Measurements from ENCODE around the gene ICA1L.
"Not testable (repeated sequence)": the region's sequence is repeated elsewhere in the genome, so short reads cannot be mapped to it uniquely, and the experiment has no call there.

ICA1L gene

GRCh38 chr2:202871300-202872141, at the start of gene ICA1L:
ICA1L (minus strand) TSS chr2:202871766; CDS start chr2:202829009, 42,757 bp downstream.
- TF ChIP-seq CTCF (IDR thresholded peaks at IDR 0.05; ENCODE audit: low read depth, low read length, missing control alignments): no peak
- no peak for DNase-seq (ENCODE audit: low read depth)
- H3K4me3 ChIP-seq (ENCODE audit: low read depth, low read length): peak within 1 kb of the TSS; percentile 80

GRCh38 chr2:202918860-202919259, 47.3 kb upstream of the ICA1L start:
- DNase-seq (ENCODE audit: low read depth): no peak
- TF ChIP-seq CTCF (IDR thresholded peaks at IDR 0.05; ENCODE audit: low read depth, low read length, missing control alignments): no peak
- H3K4me3 ChIP-seq (ENCODE audit: low read depth, low read length): no peak overlapping the region

GRCh38 chr2:202912342-202913201, 41.0 kb upstream of the ICA1L start:
- DNase-seq (ENCODE audit: low read depth): not testable (repeated sequence)
- H3K4me3 ChIP-seq (ENCODE audit: low read depth, low read length): peak overlapping the region; percentile 98

GRCh38 chr2:202911512-202912341, 40.2 kb upstream of the ICA1L start, which contains the start of the genes CARF and WDR12:
CARF (plus strand) TSS chr2:202912275; CDS start chr2:202941903, 29,628 bp downstream.
WDR12 (minus strand) TSS chr2:202911673; CDS start chr2:202911476, 197 bp downstream.
- no peak for TF ChIP-seq CTCF (IDR thresholded peaks at IDR 0.05; ENCODE audit: low read depth, low read length, missing control alignments)
- DNase-seq (ENCODE audit: low read depth): peak; percentile 80
- peak within 1 kb of the TSS; percentile 98 for H3K4me3 ChIP-seq (ENCODE audit: low read depth, low read length)

- H3K4me3 ChIP-seq (ENCODE audit: low read depth, low read length): peak overlapping the region; percentile 98
- DNase-seq (ENCODE audit: low read depth): no peak
- no peak for TF ChIP-seq CTCF (IDR thresholded peaks at IDR 0.05; ENCODE audit: low read depth, low read length, missing control alignments)
These were observed 39.6 kb upstream of the ICA1L start for GRCh38 chr2:202911203-202911511.

- no peak for TF ChIP-seq CTCF (IDR thresholded peaks at IDR 0.05; ENCODE audit: low read depth, low read length, missing control alignments)
- H3K4me3 ChIP-seq (ENCODE audit: low read depth, low read length): peak overlapping the region; percentile 98
- DNase-seq (ENCODE audit: low read depth): no peak
These were observed 39.1 kb upstream of the ICA1L start for GRCh38 chr2:202910698-202911097.

- peak overlapping the region; percentile 98 for H3K4me3 ChIP-seq (ENCODE audit: low read depth, low read length)
- not testable (repeated sequence) for DNase-seq (ENCODE audit: low read depth)
These were observed 38.7 kb upstream of the ICA1L start for GRCh38 chr2:202910250-202910649.
